ENCODE measurements around the gene RICTOR.

RICTOR gene

DNA sequence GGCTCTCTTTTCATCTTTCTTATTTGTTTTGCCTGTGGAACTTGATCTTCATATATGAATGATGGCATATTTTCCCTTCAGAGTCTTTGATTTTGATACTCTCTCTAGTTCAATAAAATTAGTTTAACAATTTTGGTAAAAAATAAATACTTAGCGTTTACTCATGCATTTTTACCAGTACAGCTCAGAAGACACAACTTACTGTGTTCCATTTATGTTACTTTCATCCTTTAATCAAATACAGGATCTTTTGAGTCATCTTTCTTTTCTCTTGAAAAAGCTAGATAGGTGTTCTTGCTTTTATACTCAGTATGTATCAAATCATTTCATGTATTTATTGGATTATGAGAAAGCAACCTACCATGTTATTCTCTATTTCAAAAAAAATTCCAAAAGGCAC lies 47.1 kb upstream of the RICTOR start (continued):
- TF ChIP-seq ZNF2 (tag by site-specific recombination; IDR thresholded peaks at IDR 0.05): no peak
- TF ChIP-seq KLF8 (tag by site-specific recombination; IDR thresholded peaks at IDR 0.05): no peak
- TF ChIP-seq EGR2 (tag by site-specific recombination; IDR thresholded peaks at IDR 0.05; ENCODE audit: low read depth): no peak
- no peak for TF ChIP-seq ZNF114 (tag by site-specific recombination; IDR thresholded peaks at IDR 0.05)
- TF ChIP-seq ZNF157 (tag by site-specific recombination; IDR thresholded peaks at IDR 0.05): no peak
- TF ChIP-seq, protein P1, sequence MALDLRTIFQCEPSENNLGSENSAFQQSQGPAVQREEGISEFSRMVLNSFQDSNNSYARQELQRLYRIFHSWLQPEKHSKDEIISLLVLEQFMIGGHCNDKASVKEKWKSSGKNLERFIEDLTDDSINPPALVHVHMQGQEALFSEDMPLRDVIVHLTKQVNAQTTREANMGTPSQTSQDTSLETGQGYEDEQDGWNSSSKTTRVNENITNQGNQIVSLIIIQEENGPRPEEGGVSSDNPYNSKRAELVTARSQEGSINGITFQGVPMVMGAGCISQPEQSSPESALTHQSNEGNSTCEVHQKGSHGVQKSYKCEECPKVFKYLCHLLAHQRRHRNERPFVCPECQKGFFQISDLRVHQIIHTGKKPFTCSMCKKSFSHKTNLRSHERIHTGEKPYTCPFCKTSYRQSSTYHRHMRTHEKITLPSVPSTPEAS (tag by site-specific recombination; IDR thresholded peaks at IDR 0.05): no peak
- no peak for TF ChIP-seq ZNF629 (tag by site-specific recombination; IDR thresholded peaks at IDR 0.05)
- no peak for TF ChIP-seq FEZF1 (tag by site-specific recombination; IDR thresholded peaks at IDR 0.05)
- no peak for TF ChIP-seq ZNF121 (tag by site-specific recombination; IDR thresholded peaks at IDR 0.05)
- TF ChIP-seq ZNF239 (tag by site-specific recombination; IDR thresholded peaks at IDR 0.05): no peak
- no peak for TF ChIP-seq KLF10 (tag by site-specific recombination; IDR thresholded peaks at IDR 0.05)
- no peak for TF ChIP-seq ZNF660 (tag by site-specific recombination; IDR thresholded peaks at IDR 0.05)
- TF ChIP-seq, protein P2, sequence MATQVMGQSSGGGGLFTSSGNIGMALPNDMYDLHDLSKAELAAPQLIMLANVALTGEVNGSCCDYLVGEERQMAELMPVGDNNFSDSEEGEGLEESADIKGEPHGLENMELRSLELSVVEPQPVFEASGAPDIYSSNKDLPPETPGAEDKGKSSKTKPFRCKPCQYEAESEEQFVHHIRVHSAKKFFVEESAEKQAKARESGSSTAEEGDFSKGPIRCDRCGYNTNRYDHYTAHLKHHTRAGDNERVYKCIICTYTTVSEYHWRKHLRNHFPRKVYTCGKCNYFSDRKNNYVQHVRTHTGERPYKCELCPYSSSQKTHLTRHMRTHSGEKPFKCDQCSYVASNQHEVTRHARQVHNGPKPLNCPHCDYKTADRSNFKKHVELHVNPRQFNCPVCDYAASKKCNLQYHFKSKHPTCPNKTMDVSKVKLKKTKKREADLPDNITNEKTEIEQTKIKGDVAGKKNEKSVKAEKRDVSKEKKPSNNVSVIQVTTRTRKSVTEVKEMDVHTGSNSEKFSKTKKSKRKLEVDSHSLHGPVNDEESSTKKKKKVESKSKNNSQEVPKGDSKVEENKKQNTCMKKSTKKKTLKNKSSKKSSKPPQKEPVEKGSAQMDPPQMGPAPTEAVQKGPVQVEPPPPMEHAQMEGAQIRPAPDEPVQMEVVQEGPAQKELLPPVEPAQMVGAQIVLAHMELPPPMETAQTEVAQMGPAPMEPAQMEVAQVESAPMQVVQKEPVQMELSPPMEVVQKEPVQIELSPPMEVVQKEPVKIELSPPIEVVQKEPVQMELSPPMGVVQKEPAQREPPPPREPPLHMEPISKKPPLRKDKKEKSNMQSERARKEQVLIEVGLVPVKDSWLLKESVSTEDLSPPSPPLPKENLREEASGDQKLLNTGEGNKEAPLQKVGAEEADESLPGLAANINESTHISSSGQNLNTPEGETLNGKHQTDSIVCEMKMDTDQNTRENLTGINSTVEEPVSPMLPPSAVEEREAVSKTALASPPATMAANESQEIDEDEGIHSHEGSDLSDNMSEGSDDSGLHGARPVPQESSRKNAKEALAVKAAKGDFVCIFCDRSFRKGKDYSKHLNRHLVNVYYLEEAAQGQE (tag by site-specific recombination; IDR thresholded peaks at IDR 0.05): no peak

DNA sequence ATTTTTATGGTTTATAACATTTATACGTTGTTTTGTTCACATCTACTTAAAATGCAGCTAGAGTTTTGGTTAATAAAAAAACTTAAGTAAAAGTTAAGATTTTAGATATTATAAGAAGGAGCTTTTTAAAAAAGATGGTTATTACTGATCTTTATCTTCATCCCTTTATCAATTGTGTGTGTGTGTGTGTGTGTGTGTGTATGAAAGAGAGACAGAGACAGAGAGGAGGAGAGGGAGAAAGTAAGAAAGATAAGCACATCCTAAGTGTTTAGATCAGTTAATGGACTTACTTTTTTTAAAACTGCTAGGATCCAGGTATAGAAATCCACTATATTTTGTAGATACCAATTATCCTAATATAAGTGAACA lies 45.8 kb upstream of the RICTOR start:
- TF ChIP-seq, protein P1 (tag by site-specific recombination; IDR thresholded peaks at IDR 0.05): peak; percentile 27; the same call in 1 of the 2 replicates
- no peak for TF ChIP-seq ZNF621 (tag by site-specific recombination; IDR thresholded peaks at IDR 0.05)
- POLR2A ChIA-PET: no interaction called here
- H3K4me1 ChIP-seq (ENCODE audit: control insufficient read depth, insufficient read depth, low read length): 0 out of 2 replicates have a peak, but pooled peaks cover 3% of the 10 kb centered on the region

DNA sequence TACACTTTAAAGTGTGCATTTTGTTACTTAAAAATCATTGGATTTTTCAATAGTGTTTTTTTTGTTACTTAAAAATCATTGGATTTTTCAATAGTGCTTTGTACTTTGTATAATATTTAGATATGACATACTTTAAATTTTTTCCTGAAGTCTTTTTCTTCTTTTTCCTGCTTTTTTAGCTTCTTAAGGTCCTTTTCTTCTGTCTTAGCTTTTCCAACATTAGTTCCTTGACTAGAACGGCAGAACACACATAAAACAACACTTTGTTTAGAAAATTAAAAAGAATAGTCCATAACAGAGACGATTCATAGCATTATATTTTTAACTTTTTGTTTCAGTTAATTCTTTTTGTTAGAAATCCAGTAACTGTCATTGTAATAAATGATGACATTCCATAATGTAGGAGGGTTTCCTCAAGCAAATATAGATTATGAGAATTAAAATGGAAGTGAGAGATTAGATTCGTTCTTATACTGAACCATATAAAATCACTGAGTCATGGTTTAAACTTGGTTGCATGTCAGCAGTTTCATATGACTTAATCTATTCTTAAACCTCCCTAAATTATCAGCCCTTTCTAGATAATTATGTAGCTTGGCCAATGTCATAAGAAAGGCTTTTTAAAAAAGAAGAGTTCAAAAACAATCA lies 45.3 kb upstream of the RICTOR start:
- Histone ChIP-seq H3K4me3 (ENCODE audit: low read depth, low read length) (no peak overlapping the region), H3K4me1 (ENCODE audit: control insufficient read depth, insufficient read depth, low read length) (0 out of 2 replicates have a peak, but pooled peaks cover 3% of the 10 kb centered on the region), H3K27ac (ENCODE audit: extremely low read depth, low read depth, low read length) (no peak overlapping the region), H3K36me3 (ENCODE audit: control insufficient read depth in 2 of 2, insufficient read depth in 1 of 2, low read length in 2 of 2) (no peaks in the 10 kb centered on the region), H3K9me3 (ENCODE audit: control insufficient read depth, insufficient read depth, low read depth, low read length) (no peaks in the 10 kb centered on the region)
- TF ChIP-seq, protein P3, sequence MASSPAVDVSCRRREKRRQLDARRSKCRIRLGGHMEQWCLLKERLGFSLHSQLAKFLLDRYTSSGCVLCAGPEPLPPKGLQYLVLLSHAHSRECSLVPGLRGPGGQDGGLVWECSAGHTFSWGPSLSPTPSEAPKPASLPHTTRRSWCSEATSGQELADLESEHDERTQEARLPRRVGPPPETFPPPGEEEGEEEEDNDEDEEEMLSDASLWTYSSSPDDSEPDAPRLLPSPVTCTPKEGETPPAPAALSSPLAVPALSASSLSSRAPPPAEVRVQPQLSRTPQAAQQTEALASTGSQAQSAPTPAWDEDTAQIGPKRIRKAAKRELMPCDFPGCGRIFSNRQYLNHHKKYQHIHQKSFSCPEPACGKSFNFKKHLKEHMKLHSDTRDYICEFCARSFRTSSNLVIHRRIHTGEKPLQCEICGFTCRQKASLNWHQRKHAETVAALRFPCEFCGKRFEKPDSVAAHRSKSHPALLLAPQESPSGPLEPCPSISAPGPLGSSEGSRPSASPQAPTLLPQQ (tag by site-specific recombination; IDR thresholded peaks at IDR 0.05): no peak
- no peak for TF ChIP-seq ZNF701 (tag by site-specific recombination; IDR thresholded peaks at IDR 0.05)
- TF ChIP-seq, protein P4, sequence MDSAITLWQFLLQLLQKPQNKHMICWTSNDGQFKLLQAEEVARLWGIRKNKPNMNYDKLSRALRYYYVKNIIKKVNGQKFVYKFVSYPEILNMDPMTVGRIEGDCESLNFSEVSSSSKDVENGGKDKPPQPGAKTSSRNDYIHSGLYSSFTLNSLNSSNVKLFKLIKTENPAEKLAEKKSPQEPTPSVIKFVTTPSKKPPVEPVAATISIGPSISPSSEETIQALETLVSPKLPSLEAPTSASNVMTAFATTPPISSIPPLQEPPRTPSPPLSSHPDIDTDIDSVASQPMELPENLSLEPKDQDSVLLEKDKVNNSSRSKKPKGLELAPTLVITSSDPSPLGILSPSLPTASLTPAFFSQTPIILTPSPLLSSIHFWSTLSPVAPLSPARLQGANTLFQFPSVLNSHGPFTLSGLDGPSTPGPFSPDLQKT (IDR thresholded peaks at IDR 0.05; ENCODE audit: borderline replicate concordance, low read depth, low read length): no peak
- no peak for TF ChIP-seq KLF16 (tag by site-specific recombination; IDR thresholded peaks at IDR 0.05)
- TF ChIP-seq, protein P5, sequence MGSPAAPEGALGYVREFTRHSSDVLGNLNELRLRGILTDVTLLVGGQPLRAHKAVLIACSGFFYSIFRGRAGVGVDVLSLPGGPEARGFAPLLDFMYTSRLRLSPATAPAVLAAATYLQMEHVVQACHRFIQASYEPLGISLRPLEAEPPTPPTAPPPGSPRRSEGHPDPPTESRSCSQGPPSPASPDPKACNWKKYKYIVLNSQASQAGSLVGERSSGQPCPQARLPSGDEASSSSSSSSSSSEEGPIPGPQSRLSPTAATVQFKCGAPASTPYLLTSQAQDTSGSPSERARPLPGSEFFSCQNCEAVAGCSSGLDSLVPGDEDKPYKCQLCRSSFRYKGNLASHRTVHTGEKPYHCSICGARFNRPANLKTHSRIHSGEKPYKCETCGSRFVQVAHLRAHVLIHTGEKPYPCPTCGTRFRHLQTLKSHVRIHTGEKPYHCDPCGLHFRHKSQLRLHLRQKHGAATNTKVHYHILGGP (tag by site-specific recombination; IDR thresholded peaks at IDR 0.05): no peak
- ChIA-PET POLR2A (no interaction called here), CTCF (interaction anchor here (0.6 to 1.9 kb wide), 3 partner anchors 8 to 38 kb away, joined by 3 to 7 read pairs (median 6); no protein-coding TSS in a partner anchor)

More for the DNA sequence above, 45.8 kb upstream of the RICTOR start:
- no peak overlapping the region for H3K4me3 ChIP-seq (ENCODE audit: low read depth, low read length)
- no peaks in the 10 kb centered on the region for H3K36me3 ChIP-seq (ENCODE audit: control insufficient read depth in 2 of 2, insufficient read depth in 1 of 2, low read length in 2 of 2)
- CTCF ChIA-PET: interaction anchor here (0.6 to 1.9 kb wide), 6 partner anchors 9 to 1771 kb away, joined by 3 to 7 read pairs (median 3); no protein-coding TSS in a partner anchor
- H3K27ac ChIP-seq (ENCODE audit: extremely low read depth, low read depth, low read length): no peak overlapping the region
- no peaks in the 10 kb centered on the region for H3K9me3 ChIP-seq (ENCODE audit: control insufficient read depth, insufficient read depth, low read depth, low read length)
